Coronary artery (tissue), 2 donors: ENCODE measurements around the gene EFCAB11.
A peak's percentile ranks its signal among the peaks of the same experiment; 100 is the strongest.

ENCODE experiments used
- DNase-seq: peaks from one replicate; pipeline ENCODE4 v3.0.0-alpha.2; 2017; ENCODE audit warnings: low spot score
- H3K27ac ChIP-seq, 2 donors: fragments of 200-600 bp; sonication (generic); one replicate each; pipeline ENCODE4 v1.5.1; 2016 to 2019
- H3K4me3 ChIP-seq: fragments of 200-600 bp; sonication (generic); 2 replicates; pipeline ENCODE4 v1.5.1; 2016; ENCODE audit warnings: mild to moderate bottlenecking, moderate library complexity
- TF ChIP-seq, protein P1 (sequence below): fragments of 200-600 bp; sonication (generic); IDR thresholded peaks from one replicate; pipeline ENCODE4 v1.5.1; 2019; ENCODE audit warnings: antibody characterized with exemption

The EFCAB11 gene

GRCh38 chr14:89922031-89922907 is 32.3 kb downstream of the EFCAB11 start:
- no peak for DNase-seq
- no peak overlapping the region for H3K4me3 ChIP-seq
- H3K27ac ChIP-seq: no peak overlapping the region
- TF ChIP-seq, protein P1, sequence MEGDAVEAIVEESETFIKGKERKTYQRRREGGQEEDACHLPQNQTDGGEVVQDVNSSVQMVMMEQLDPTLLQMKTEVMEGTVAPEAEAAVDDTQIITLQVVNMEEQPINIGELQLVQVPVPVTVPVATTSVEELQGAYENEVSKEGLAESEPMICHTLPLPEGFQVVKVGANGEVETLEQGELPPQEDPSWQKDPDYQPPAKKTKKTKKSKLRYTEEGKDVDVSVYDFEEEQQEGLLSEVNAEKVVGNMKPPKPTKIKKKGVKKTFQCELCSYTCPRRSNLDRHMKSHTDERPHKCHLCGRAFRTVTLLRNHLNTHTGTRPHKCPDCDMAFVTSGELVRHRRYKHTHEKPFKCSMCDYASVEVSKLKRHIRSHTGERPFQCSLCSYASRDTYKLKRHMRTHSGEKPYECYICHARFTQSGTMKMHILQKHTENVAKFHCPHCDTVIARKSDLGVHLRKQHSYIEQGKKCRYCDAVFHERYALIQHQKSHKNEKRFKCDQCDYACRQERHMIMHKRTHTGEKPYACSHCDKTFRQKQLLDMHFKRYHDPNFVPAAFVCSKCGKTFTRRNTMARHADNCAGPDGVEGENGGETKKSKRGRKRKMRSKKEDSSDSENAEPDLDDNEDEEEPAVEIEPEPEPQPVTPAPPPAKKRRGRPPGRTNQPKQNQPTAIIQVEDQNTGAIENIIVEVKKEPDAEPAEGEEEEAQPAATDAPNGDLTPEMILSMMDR: no peak

DNA sequence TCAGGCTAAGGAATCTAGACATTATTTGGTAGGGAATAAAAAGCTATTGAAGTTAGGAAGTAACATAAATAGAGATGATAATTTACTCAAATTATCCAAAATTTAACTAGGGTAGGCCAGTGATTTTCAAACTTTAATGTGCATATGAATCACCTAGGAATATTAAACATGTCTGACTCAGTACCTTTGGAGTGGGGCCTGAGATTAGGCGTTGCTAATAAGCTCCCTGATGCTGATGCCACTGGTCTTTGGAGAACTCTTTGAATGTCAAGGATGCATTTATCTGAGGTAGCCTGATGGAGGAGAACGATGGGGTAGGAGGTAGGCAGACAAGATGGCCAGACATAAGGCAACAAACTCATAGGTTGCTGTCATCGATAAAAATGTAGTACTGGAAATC is 33.2 kb downstream of the EFCAB11 start:
- no peak for DNase-seq
- TF ChIP-seq, protein P1: no peak
- H3K27ac ChIP-seq: no peak overlapping the region

DNA sequence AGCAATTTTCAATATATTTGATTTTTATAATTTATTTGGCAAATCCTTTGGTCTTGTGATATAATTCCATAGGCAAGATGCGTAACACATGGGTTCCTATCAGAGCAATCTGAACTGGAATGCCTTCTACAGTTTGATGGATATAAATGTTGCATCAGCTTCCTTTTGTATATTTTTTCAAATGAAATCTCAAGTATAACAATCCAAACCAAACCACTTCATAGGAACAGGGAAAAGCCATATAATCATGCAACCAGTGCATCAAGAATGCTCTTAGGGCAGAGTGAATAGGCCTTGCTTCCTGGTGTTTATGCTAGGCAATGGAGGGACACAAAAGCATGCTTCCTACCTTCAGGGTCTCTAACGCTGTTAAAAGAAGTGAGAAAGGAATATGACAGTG is 34.5 kb downstream of the EFCAB11 start:
- DNase-seq: no peak
- H3K4me3 ChIP-seq: no peak overlapping the region
- no peak overlapping the region for H3K27ac ChIP-seq
- TF ChIP-seq, protein P1: no peak

More for the DNA sequence above, 33.2 kb downstream of the EFCAB11 start:
- no peak overlapping the region for H3K4me3 ChIP-seq

- DNase-seq: no peak
- TF ChIP-seq, protein P1: no peak
- H3K27ac ChIP-seq: no peak overlapping the region
- no peak overlapping the region for H3K4me3 ChIP-seq
These were observed 35.8 kb downstream of the EFCAB11 start for GRCh38 chr14:89918721-89919120.

DNA sequence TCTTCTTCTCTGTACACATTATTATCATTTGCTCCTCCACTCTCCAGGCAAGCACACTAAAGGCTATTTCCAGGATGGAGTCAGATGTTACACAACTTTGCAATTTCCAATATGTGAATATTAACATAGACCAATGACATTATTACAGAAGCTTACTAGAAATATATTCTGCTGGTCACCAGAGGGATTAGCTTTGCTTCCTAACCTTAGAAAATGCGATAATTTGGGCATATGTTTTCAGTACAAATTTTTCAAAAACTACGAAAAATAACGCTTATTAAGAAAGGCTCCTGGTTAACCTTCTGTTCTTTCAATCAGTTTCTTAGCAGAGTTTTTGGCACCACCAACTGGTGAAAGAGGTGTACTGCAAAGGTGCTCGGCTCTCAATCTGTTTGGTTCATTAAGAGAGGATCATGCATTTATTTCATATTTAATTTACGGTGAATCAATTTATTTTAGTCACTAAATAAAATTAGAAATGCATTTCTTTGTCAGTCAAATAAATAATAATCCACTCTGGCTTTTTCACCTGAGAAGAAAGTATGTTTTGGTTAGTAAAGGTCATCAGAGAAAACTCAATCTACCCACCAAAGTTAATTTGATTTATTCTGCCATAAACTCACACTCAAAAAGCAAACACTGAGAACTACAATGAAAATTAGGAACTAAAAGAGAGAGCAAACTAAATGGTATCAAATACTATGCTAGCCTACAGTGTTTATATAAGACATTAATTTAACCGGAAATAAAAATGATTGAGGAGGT is 39.2 kb downstream of the EFCAB11 start:
- no peak for DNase-seq
- no peak overlapping the region for H3K27ac ChIP-seq
- no peak overlapping the region for H3K4me3 ChIP-seq
- TF ChIP-seq, protein P1: peak; percentile 79

DNA sequence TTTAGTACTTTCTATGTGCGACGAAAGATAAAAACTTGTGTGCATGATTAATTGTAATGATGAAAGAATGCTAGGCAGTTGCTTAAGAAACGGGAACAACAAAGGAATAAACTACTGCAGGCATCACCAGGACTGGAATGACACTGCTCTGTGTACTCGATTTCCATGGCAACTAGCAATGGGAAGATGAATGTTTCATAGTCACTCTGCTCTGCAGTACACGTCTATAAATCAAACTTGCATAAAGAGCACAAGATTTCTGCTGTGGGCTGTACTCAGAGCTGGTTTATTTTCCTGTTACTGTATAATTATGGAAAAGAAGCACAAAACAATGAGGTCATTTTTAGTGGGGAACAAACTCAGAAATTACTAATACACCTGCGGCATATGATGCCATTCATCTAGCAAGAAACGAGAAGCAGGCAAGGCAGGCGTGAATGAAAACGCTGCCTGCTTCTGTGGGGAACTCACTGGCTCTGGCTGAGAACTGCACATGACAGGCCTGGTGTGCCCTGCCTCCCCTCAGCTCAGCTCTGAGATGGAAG is 41.8 kb downstream of the EFCAB11 start:
- no peak overlapping the region for H3K4me3 ChIP-seq
- H3K27ac ChIP-seq: no peak overlapping the region
- DNase-seq: no peak
- TF ChIP-seq, protein P1: no peak
